VCaP (cell line): ENCODE results near the gene CAV3.
A peak's percentile ranks its signal among the peaks of the same experiment; 100 is the strongest.

Experiments
- H3K27ac ChIP-seq: fragments of 450-650 bp; 2 replicates; pipeline ENCODE4 v1.5.1; 2017
- CTCF ChIP-seq: fragments of 450-650 bp; conservative IDR thresholded peaks from 2 replicates; pipeline ENCODE4 v1.5.1; 2017; ENCODE audit warnings: mild to moderate bottlenecking, moderate library complexity

The CAV3 gene

GRCh38 chr3:8766148-8766547 lies 32.5 kb downstream of the CAV3 start:
- no peak overlapping the region for H3K27ac ChIP-seq
- TF ChIP-seq CTCF = no peak

GRCh38 chr3:8767256-8767666 lies 33.7 kb downstream of the CAV3 start:
- peak overlapping the region; percentile 33; the same call in 1 of the 2 replicates for H3K27ac ChIP-seq
- no peak for TF ChIP-seq CTCF

GRCh38 chr3:8767667-8768363 lies 34.2 kb downstream of the CAV3 start:
- TF ChIP-seq CTCF = peak; percentile 83
- H3K27ac ChIP-seq = peak overlapping the region; percentile 33; the same call in 1 of the 2 replicates

- peak overlapping the region; percentile 33; the same call in 1 of the 2 replicates for H3K27ac ChIP-seq
- TF ChIP-seq CTCF = no peak
These were observed 34.9 kb downstream of the CAV3 start for GRCh38 chr3:8768364-8769087.

GRCh38 chr3:8769088-8769822 lies 35.7 kb downstream of the CAV3 start, which contains the start of gene OXTR:
Gene OXTR (minus strand): TSS chr3:8769613. CDS start chr3:8768187, 1,426 bp downstream.
- H3K27ac ChIP-seq = peak within 1 kb of the TSS; percentile 33; the same call in 1 of the 2 replicates
- TF ChIP-seq CTCF = peak; percentile 100

GRCh38 chr3:8773941-8774542 lies 40.4 kb downstream of the CAV3 start:
- H3K27ac ChIP-seq = no peak overlapping the region
- no peak for TF ChIP-seq CTCF
